ENCODE results near the gene OPN1SW. TPM values are rescaled to one million over a fixed set of nuclear protein-coding genes. Genes with fewer than 3 reads are reported as not detected.

OPN1SW gene
- total RNA-seq, 4 donors from 2014 or later: not detected

- no peak for DNase-seq (ENCODE audit: low spot score in 2 of 2)
- Histone ChIP-seq H3K4me3 (no peak overlapping the region), H3K36me3 (peaks cover 40% of the 10 kb centered on the region), H3K27ac (no peak overlapping the region), H3K4me1 (peaks cover 11% of the 10 kb centered on the region), H3K9me3 (no peaks in the 10 kb centered on the region), H3K27me3 (no peaks in the 10 kb centered on the region)
- 85% methylated on average over 6 of the region's 6 CpGs for WGBS
- TF ChIP-seq EP300 (IDR thresholded peaks at IDR 0.05) (no peak), POLR2A (IDR thresholded peaks at IDR 0.05) (no peak), POLR2AphosphoS5 (IDR thresholded peaks at IDR 0.05) (no peak)
- TF ChIP-seq, protein P1, sequence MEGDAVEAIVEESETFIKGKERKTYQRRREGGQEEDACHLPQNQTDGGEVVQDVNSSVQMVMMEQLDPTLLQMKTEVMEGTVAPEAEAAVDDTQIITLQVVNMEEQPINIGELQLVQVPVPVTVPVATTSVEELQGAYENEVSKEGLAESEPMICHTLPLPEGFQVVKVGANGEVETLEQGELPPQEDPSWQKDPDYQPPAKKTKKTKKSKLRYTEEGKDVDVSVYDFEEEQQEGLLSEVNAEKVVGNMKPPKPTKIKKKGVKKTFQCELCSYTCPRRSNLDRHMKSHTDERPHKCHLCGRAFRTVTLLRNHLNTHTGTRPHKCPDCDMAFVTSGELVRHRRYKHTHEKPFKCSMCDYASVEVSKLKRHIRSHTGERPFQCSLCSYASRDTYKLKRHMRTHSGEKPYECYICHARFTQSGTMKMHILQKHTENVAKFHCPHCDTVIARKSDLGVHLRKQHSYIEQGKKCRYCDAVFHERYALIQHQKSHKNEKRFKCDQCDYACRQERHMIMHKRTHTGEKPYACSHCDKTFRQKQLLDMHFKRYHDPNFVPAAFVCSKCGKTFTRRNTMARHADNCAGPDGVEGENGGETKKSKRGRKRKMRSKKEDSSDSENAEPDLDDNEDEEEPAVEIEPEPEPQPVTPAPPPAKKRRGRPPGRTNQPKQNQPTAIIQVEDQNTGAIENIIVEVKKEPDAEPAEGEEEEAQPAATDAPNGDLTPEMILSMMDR (IDR thresholded peaks at IDR 0.05): no peak
Measured at GRCh38 chr7:128747327-128748079, 28.1 kb downstream of the OPN1SW start.

DNA sequence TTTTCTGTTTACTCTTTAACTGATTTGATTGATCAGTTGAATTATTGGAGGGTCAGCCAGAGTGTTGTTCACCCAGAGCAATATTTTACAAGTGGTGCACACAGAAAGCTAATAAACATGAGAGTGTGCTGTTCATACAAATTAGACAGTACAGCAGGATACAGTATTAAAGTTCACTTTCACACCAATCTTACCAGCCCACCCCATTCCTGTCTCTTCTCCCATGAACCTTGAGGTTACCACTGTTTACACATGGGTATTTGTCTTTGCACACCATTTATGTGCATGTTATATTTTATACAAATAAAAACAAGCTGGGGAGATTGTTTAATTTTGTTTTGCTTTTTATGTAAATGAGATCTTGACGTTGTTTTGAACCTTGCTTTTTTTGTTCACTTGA lies 29.9 kb downstream of the OPN1SW start:
- peaks cover 27% of the 10 kb centered on the region for H3K4me1 ChIP-seq
- no peaks in the 10 kb centered on the region for H3K9me3 ChIP-seq
- no peak for DNase-seq (ENCODE audit: low spot score in 2 of 2)
- TF ChIP-seq, protein P1 (IDR thresholded peaks at IDR 0.05): no peak
- no peak for TF ChIP-seq EP300 (IDR thresholded peaks at IDR 0.05)
- H3K36me3 ChIP-seq: peaks cover 25% of the 10 kb centered on the region
- H3K4me3 ChIP-seq: no peak overlapping the region
- no peaks in the 10 kb centered on the region for H3K27me3 ChIP-seq
- no peak overlapping the region for H3K27ac ChIP-seq
- WGBS: 68% methylated on average over 1 of the region's 1 CpG

GRCh38 chr7:128744366-128744905 lies 31.2 kb downstream of the OPN1SW start:
- TF ChIP-seq, protein P1 (IDR thresholded peaks at IDR 0.05): no peak
- Histone ChIP-seq H3K27ac (no peak overlapping the region), H3K9me3 (no peaks in the 10 kb centered on the region), H3K27me3 (no peaks in the 10 kb centered on the region), H3K36me3 (peaks cover 12% of the 10 kb centered on the region), H3K4me3 (no peak overlapping the region), H3K4me1 (peaks cover 35% of the 10 kb centered on the region)
- 46% methylated on average over 2 of the region's 2 CpGs for WGBS
- no peak for DNase-seq (ENCODE audit: low spot score in 2 of 2)

DNA sequence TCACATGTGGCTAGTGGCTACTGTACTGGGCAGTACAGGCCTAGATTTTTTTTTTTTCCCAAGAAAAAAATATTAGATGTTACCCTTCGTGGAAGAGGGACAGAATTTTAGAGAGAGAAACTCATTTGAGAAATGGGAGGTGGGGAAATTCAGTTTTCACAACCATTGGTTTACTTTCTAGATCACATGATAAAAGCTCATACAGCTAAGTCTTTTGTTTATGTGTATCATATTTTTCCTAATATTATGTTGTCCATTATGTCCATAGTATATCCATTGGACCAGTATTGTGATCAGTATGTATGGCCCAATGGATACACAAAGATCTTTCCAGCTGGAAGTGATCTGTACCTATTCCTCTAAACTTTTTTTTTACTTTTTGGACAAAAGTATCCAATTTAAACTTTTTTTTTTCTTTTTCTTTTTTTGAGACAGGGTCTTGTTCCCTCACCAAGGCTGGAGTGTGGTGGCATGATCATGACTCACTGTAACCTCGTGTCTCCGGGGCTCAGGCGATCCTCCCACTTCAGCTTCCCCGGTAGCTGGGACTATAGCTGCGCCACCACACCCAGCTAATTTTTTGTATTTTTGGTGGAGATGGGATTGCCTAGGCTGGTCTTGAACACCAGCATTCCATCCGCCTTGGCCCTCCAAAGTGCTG lies 32.4 kb downstream of the OPN1SW start:
- no peak overlapping the region for H3K4me3 ChIP-seq
- peaks cover 39% of the 10 kb centered on the region for H3K4me1 ChIP-seq
- no peaks in the 10 kb centered on the region for H3K36me3 ChIP-seq
- H3K27ac ChIP-seq: peak overlapping the region; percentile 49
- H3K27me3 ChIP-seq: no peaks in the 10 kb centered on the region
- 78% methylated on average over 7 of the region's 7 CpGs for WGBS
- no peaks in the 10 kb centered on the region for H3K9me3 ChIP-seq
- DNase-seq (ENCODE audit: low spot score in 2 of 2): no peak
- TF ChIP-seq EP300 (IDR thresholded peaks at IDR 0.05): no peak
- TF ChIP-seq POLR2A (IDR thresholded peaks at IDR 0.05): no peak
- TF ChIP-seq, protein P1 (IDR thresholded peaks at IDR 0.05): no peak
- no peak for TF ChIP-seq POLR2AphosphoS5 (IDR thresholded peaks at IDR 0.05)

- Histone ChIP-seq H3K27ac (peak overlapping the region; percentile 49), H3K27me3 (no peaks in the 10 kb centered on the region), H3K4me1 (peaks cover 40% of the 10 kb centered on the region), H3K4me3 (no peak overlapping the region), H3K36me3 (no peaks in the 10 kb centered on the region), H3K9me3 (no peaks in the 10 kb centered on the region)
- no peak for DNase-seq (ENCODE audit: low spot score in 2 of 2)
- TF ChIP-seq, protein P1 (IDR thresholded peaks at IDR 0.05): no peak
- TF ChIP-seq POLR2A (IDR thresholded peaks at IDR 0.05): no peak
- TF ChIP-seq POLR2AphosphoS5 (IDR thresholded peaks at IDR 0.05): no peak
- no peak for TF ChIP-seq EP300 (IDR thresholded peaks at IDR 0.05)
- 66% methylated on average over 4 of the region's 4 CpGs for WGBS
Measured at GRCh38 chr7:128742206-128742605, 33.4 kb downstream of the OPN1SW start.
